Activated CD4-positive, alpha-beta T cell treated with anti-CD3 and anti-CD28 coated beads, Interleukin-2, amount 50 U/mL, for 24 hours (primary cell): ENCODE data around the gene CMA1.
"Not testable (repeated sequence)": the region's sequence is repeated elsewhere in the genome, so short reads cannot be mapped to it uniquely, and the experiment has no call there.

Experiments used
- DNase-seq, 2 donors: peaks; one replicate each; pipeline ENCODE4 v3.0.0-alpha.2; 2020; ENCODE audit warnings: low read depth in 1 of 2, low spot score in 1 of 2

CMA1 gene

GRCh38 chr14:24508155-24508840 lies at the start of gene CMA1:
Gene CMA1 (minus strand): TSS chr14:24508265. CDS start chr14:24508235, 30 bp downstream.
- DNase-seq = no peak

- DNase-seq = no peak
Observed at GRCh38 chr14:24556756-24557155, 48.7 kb upstream of the CMA1 start.

GRCh38 chr14:24549064-24549463 lies 41.0 kb upstream of the CMA1 start:
- not testable (repeated sequence) for DNase-seq

GRCh38 chr14:24542346-24542936 lies 34.4 kb upstream of the CMA1 start:
- no peak for DNase-seq

GRCh38 chr14:24535737-24536136 lies 27.7 kb upstream of the CMA1 start:
- no peak for DNase-seq

- DNase-seq = no peak
Observed at GRCh38 chr14:24534286-24534685, 26.2 kb upstream of the CMA1 start.

GRCh38 chr14:24525877-24526620 lies 18.0 kb upstream of the CMA1 start:
- not testable (repeated sequence) for DNase-seq

GRCh38 chr14:24518851-24519250 lies 10.8 kb upstream of the CMA1 start:
- no peak for DNase-seq

GRCh38 chr14:24514209-24514608 lies 6.1 kb upstream of the CMA1 start:
- DNase-seq = no peak

GRCh38 chr14:24513009-24513408 lies 4.9 kb upstream of the CMA1 start:
- DNase-seq = no peak

- no peak for DNase-seq
Observed at GRCh38 chr14:24506443-24506842, 1.6 kb downstream of the CMA1 start.

GRCh38 chr14:24504425-24504950 lies 3.6 kb downstream of the CMA1 start:
- DNase-seq = no peak

GRCh38 chr14:24491586-24492408 lies 16.3 kb downstream of the CMA1 start:
- DNase-seq = not testable (repeated sequence)

- DNase-seq = no peak
Observed at GRCh38 chr14:24483604-24484252, 24.3 kb downstream of the CMA1 start.

GRCh38 chr14:24482699-24483303 lies 25.3 kb downstream of the CMA1 start:
- DNase-seq = not testable (repeated sequence)

GRCh38 chr14:24481622-24482324 lies 26.3 kb downstream of the CMA1 start:
- DNase-seq = peak; percentile 13 to 19

- DNase-seq = not testable (repeated sequence)
Observed at GRCh38 chr14:24479999-24480398, 28.1 kb downstream of the CMA1 start.

- DNase-seq = no peak
Observed at GRCh38 chr14:24475261-24475660, 32.8 kb downstream of the CMA1 start.

GRCh38 chr14:24473211-24473610 lies 34.9 kb downstream of the CMA1 start:
- DNase-seq = no peak
